SHP77 (cell line): ENCODE data around the gene WNT3.

ENCODE experiments used
- DNase-seq, 2 experiments: peaks; one replicate each; lab custom pipeline; 2025; lab: John Stamatoyannopoulos, UW

The WNT3 gene

GRCh38 chr17:46732160-46732559 is 86.3 kb downstream of the WNT3 start:
- DNase-seq: no peak

GRCh38 chr17:46730679-46731078 is 87.8 kb downstream of the WNT3 start:
- no peak for DNase-seq

GRCh38 chr17:46730026-46730425 is 88.5 kb downstream of the WNT3 start:
- no peak for DNase-seq

GRCh38 chr17:46727572-46728348 is 90.7 kb downstream of the WNT3 start:
- no peak for DNase-seq

GRCh38 chr17:46726206-46726605 is 92.3 kb downstream of the WNT3 start:
- DNase-seq: no peak

GRCh38 chr17:46722662-46723285 is 95.7 kb downstream of the WNT3 start:
- no peak for DNase-seq

GRCh38 chr17:46720408-46720807 is 98.1 kb downstream of the WNT3 start:
- no peak for DNase-seq

- DNase-seq: no peak
Observed at GRCh38 chr17:46719891-46720290, 98.6 kb downstream of the WNT3 start.

- DNase-seq: no peak
Observed at GRCh38 chr17:46717999-46718398, 100.5 kb downstream of the WNT3 start.
